Activated T-cell treated with anti-CD3 and anti-CD28 coated beads, Interleukin-2, amount 50 U/mL, for 1 hour (primary cell): ENCODE measurements around the gene UCK2.
A peak's percentile ranks its signal among the peaks of the same experiment; 100 is the strongest.

Experiments used
- DNase-seq: peaks from one replicate; pipeline ENCODE4 v3.0.0-alpha.2; 2020

The UCK2 gene

DNA sequence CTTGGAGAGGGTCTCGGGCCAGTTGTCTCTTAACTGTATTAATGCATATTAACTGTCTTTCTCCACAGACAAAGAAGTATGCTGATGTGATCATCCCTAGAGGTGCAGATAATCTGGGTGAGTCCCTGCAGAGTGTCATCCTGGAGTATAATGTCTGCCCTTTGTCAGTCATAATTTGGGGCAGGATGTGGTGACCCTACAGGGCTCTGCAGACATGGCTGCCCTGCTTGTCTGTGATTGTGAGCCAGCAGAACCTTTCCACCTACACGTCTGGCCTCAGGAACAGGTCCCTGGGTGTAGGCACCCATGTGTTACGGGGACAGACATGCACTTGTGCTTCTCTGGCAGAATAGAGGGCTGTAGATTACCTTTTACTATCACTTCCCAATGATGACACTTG is 78.4 kb downstream of the UCK2 start:
- DNase-seq = no peak

DNA sequence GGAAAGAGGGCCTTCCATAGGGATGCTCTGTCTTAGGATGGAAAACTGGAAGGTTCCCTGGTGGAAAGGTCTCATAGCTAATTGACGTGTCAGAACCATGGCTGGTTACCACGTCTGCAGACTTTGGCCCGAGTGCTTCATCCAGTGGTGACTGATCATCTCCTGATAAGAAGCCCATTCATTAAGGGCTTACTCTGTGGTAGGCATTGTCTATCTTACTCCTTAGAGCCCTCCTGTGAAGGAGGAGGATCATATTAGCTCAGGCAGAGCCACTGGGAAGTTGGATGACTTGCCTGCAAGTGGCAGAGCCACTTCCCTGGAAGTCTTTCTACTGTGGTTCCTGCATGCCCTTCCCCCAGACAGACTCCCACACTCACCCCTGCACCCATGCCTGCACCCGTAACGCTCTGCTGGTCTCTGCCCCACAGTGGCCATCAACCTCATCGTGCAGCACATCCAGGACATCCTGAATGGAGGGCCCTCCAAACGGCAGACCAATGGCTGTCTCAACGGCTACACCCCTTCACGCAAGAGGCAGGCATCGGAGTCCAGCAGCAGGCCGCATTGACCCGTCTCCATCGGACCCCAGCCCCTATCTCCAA is 79.9 kb downstream of the UCK2 start:
- no peak for DNase-seq

DNA sequence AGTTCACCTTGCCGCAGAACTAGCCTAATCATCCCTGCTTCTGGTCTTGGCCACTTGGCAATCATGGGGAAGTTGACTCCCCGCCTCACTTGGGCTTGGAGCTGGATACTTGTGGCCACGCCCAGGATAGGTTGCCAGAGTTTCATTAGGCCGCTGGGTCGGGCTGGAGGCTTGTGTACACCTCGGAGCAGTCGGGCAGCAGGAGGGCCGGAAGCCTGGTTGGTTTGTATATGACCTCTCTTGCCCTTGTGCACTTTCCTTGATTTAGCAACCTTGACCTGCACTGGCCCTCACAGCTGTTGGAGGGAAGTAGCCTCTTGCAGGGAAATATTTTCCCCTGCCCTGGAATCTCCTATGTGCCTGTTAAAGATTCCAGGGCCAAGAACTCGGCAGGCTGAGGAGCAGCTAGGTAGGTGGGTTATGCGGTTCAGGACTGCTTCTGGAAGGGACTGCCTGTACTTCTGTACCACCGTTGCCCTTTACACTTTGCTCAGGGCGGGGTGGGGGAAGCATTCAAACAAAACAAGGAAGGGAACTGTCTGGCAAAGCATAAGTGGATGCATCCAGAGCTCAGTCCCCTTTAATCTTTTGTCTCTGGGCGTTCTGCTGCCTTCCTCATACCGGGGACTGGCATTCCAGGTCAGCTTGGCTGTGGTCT is 83.5 kb downstream of the UCK2 start:
- no peak for DNase-seq

DNA sequence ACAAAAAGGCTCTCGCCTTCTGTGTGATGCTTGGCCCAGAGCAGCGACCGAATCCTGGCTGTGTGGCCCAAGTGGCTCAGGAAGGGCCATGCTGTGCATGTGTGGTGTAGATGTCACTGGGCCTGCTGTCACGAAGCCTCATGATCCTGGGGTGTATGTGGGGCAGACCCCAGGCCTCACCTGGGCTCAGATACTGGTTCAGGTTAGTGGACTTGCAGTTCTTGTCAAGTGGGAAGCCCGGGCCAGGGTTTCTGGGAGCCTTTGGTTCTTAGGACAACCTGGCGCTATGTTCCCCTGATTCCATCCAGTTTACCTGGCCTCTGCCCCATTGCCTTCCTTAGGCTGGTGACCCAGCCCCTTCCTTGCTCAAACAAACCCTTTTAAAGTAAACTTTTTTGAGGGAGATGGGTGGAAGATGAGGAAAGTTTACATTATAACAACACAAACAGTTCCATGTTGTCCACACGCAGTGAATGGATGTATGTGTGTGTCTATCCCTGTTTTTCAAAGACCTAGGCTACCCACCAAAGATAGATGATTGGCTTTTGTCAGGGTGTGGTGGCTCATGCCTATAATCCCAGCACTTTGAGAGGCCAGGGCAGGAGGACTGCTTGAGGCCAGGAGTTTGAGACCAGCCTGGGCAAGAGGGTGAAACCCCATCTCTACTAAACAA is 84.3 kb downstream of the UCK2 start:
- no peak for DNase-seq

DNA sequence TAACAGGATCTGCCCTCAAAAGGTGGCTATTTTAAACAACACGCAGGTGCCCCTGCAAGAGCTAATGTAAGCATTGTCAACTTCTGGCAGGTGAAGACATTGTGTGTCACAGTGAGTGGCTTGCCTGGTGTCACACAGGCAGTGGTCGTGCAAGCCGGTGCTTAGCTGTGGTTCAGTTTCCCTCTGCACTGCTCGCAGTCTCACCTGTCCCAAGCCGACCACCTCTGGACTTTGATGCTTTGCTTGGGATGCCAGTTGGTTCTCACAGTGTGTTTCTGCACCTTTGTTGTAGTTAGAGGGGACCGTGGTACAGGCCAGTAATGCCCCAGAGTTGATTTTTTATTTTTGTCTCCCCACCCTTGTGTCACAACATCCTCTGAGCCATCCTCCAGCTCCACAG is 85.2 kb downstream of the UCK2 start:
- DNase-seq = no peak

DNA sequence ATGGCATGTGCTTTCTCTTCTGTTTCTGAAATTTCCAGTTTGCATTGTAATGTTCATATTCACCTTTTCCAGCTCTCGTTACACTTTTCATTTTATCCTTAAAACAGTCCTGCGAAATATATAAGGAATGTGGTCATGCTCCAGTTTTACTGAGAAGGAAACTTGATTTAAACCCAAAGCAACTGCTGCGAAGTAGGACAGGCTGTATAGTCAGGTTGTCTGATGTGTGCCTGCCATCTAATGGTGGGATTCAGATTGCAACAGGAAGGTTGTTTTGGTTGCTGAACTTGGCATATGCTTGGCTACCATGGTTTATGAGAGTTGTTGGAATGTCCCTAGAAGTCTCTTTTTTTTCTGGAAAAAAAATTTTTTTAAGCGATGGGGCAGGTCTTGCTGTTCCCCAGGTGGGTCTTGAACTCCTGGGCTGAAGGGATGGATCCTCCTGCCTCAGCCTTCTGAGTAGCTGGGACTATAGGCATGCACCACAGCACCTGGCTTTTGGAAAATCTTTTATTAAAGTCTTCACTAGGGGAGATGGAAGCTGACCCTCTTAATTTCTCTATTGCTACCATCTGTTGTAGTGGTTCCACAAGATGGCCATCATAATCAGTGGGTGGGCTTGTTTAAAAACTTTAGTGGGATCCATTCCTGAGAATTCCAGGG is 86.9 kb downstream of the UCK2 start:
- DNase-seq = peak; percentile 43

DNA sequence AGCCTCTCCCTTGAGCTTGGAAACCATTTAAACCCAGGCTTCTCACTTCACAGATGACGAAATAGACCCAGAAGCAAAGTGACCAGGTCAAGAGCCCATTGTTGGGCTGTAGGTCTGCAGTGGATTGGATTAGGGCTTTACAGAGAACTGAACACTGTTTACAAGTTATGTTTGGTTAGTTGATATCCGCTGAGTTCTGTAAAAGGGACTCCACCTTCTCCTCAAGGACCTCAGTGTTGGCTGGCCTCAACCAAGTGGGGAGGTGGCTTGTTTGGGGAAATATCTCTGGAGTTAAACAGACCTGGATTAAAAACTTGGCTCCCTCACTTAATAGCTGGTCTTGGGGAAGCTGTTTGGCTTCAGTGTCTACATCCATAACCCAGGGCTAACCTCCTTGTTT is 88.1 kb downstream of the UCK2 start:
- no peak for DNase-seq

DNA sequence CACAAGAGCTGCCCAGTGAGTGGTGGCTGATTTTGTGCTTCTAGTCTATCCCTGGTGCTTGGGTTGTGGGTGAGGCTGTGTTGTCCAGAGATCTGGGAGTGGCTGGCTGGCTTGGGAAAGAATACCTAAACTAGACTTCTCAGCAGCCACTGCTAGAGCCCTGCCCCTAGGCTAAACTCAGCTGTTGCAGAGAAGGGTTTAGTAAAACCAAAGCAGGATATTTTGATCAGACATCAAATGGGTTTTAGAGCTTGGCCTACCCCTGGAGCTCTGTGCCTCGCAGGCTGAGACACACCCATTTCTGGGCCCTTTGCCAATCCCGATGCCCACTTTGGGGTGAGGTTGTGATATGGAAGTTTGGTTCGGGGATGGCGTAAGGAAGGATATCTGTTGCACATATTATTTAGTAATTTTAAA is 88.5 kb downstream of the UCK2 start:
- no peak for DNase-seq

DNA sequence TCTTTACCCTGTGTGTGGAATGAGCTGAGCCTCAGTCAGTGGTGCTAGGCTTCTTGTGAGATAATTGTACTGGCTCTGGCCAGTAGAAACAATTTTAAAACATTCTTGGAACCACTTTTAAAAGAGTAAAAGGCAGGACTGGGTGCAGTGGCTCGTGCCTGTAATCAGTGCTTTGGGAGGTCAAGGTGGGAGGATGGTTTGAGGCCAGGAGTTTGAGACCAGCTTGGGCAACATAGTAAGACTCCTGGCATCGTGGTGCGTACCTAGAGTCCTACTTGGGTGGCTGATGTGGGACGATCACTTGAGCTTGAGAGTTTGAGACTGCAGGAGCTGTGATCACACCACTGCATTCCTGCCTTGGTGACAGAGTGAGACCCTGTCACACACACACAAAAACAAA is 89.8 kb downstream of the UCK2 start:
- DNase-seq = no peak

DNA sequence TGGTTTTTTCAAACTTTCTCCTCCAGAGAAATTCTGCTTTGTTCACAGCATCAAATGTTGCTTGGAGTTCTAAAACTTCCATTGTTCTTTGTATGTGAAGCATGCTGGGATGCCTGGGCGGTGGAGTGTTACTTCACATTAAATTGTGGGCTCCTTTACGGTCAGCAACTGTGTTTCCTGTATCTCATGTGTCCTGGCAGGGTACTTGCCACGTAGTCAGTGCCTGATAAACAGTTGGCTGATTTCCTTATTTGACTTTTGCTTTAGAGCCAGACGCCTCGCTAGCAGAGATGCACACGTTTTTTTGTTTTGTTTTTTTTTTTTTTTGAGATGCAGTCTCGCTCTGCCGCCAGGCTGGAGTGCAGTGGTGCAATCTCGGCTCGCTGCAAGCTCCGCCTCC is 96.7 kb downstream of the UCK2 start:
- no peak for DNase-seq

DNA sequence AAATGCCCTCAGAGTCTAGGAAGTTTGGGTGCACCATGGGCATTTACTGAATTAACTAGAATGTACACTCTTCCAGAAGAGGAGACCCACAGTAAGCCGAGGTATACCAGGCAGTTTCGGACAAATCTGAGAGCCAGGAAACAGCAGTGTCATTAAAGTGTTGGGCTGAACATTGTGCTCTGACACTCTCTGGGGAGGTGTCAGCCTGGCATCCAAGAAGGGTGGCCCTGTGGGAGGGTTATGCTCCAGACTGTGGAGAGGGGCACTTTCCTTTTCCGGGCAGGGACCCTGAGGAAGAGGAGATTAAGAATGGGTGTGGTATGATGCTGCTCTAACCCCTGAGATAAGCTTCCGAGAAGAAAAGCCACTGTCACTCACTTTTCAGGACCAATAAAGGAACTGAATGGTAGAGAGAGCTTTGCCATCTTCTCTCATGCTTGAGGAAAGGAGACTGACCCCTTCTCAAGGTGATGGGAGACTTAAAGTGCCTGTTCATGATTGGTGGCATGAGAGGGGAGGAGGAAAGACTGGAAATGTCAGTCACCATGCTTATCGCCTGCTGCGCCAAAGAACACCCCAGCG is 98.2 kb downstream of the UCK2 start:
- DNase-seq = no peak

DNA sequence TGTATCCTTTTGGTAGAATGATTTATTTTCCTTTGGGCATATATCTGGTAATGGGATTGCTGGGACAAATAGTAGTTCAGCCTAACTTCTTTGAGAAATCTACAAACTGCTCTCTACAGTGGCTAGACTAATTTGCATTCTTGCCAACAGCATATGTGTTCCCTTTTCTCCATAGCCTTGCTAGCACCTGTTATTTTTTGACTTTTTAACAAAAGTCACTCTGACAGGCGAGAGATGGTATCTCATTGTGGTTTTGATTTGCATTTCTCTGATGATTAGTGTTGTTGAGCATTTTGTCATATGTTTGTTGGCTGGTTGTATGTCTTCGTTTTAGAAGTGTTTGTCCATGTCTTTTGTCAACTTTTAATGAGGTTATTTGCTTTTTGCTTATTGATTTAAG is 99.8 kb downstream of the UCK2 start:
- DNase-seq = no peak

DNA sequence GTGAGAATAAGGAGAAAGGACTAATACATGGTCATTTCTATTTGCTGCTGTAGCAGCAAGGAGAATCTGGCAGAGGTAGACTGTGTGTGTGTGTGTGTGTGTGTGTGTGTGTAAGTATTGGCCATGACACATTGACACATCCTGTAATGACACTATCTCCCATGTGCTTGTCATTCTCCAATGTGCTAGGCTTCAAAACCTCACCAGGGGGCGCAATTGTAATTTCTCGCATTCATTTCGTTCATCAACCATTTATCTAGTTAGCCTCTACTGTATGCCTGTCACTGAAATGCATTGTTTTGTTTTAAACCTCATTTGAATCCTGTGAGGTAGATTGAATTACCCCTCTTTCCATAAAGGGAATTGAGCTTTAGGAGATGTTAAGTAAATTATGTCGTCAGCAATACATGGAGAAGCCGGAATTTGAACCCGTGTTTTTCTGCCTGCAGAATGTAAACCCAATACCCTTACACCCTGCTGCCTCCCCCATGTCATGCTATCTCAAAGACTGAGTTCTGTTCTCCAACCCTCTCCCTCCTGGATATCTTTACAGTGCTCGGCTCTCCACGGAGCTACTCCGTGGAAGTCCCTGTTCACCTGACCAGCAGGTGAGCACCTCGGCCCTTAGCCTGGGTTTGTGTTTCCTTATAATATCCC is 100.8 kb downstream of the UCK2 start:
- no peak for DNase-seq

DNA sequence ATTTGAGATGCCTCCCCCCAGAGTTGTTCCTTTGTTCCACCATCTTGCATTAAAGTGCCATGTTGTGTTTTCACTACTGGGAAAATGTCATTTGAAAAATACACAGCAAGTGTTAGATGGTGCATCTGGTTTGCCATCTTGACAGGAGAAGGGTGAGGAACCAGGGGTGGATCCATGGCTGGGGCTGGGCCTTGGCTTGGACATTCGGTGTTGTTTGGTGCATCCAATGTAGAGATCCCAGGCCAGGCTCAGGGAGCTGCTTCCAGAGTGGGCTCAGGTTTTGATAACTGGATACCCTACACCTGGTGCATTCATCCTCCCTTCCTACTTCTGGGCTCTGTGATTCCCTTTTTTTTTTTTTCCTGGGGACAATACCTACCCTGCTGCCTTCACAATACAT is 103.5 kb downstream of the UCK2 start:
- no peak for DNase-seq

DNA sequence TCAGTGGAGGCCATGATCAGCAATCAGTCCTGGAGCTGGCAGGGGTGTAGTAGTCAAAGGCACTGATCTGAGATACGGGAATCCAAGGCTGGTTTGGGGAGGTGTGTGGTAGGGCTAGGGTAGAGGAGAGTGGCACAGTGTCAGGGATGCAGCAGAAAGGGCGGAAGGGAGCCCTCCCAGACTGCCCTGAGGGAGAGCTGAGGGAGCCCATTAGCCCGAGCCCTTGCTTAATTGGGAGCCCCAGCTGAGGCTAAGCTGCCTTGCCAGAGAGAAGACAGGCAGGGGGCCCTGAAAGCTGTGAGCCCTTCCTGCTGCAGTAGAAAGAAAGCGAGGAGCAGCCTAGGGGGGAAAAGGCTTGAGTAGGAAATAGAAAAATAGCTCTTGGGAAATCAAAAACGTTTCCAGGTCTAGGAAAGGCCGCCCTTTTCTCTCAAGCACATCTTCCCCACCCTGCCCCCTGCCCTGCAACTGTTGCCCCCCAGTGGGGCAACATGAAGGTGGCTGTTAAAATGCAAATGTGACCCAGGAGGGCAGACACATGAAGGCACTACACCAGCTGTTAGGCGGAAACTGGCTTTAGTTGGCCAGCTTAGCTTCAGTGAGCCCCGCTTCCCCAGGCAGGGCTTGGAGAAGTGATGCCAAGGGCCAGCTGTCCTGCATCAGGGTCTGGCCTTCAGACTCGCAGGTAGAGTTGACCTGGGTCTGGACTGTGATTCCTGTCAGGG is 106.2 kb downstream of the UCK2 start:
- no peak for DNase-seq

DNA sequence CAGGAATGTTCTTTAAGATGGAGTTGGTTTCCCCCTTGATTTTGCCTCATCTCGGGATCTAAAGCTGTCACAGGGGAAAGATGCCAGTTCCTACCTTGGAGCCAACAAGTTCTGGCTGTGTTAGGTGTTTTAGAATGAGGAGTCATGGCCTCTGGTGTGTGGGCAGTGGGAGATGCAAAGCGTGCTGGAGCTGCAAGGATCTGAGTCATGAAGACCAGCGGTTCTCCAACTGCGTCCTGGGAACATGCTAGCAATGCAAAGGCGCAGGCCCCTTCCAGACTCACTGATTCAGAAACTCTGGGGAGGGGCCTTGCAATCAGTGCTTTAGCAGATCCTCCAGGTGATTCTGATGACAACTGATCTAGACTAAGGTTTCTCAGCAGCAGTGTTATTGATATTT is 109.1 kb downstream of the UCK2 start:
- no peak for DNase-seq

DNA sequence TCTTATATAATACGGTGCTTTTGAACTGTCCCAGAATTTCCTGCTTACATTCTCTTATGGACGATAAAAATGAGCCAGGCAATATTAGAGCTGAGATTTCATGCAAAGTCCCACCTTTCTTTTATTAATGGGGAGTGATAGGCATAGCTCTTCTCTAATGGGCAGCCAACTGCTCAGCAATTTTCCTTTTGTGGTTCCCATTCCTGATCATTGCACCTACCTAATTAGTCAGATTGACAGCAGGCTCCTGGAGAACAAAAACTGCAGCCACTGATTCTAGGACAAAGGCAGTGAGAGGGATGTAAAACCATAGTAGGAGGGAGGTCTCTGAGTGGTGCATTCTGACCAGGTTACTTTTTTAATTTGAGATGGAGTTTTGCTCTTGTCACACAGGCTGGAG is 110.4 kb downstream of the UCK2 start:
- no peak for DNase-seq

DNA sequence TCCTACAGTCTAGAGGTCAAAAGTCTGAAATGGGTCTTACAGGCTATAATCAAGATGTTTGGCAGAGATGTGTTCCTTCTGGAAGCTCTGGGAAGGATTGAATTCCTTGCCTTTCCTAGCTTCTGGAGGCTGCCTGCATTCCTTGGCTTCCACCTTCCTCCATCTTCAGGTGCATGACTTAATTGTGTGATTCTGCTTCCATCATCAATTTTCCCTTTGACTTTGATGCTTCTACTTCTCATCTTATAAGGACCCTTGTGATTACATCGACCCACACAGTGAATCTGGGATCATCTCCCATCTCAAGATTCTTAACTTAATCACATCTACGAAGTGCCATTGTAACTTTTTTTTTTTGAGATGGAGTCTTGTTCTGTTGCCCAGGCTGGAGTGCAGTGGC is 111.4 kb downstream of the UCK2 start:
- no peak for DNase-seq

DNA sequence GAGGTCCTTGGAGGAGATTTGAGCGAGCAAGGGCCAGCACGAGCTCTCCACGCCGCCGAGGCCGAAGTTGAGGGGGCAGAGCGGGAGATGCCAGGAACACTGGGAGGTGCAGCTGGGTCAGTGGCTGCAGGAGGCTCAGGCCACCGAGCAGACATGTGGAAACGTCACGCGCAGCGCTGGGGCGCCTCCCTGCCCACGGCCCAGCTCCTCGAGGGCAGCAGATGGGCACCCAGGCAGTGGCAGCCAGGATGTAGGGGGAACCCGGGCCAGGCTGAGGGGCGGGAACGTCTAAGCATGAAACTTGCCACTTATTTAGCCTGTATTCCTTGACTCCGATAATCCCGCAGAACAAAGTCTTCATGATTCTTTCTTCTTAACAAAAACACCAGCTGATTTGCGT is 114.1 kb downstream of the UCK2 start:
- DNase-seq = no peak

DNA sequence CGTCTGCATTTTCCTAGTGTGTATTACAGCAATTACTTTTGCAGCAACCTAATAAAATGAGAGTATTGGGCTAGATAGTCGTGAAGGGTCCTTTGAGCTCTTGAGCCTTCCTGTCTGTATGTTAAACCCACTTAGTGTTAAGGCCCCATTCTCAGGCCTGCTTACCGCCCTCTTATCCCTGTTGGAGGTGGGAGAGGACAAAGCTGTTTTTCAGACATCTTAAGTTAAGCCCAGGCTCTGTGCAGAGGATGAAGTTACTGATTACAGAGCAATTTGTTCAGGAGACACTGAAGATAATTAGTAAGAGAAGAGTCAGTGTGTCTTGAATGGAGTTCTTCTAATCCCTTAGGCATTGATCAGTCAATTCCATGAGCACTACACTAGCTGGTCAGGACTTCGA is 114.6 kb downstream of the UCK2 start:
- DNase-seq = no peak

DNA sequence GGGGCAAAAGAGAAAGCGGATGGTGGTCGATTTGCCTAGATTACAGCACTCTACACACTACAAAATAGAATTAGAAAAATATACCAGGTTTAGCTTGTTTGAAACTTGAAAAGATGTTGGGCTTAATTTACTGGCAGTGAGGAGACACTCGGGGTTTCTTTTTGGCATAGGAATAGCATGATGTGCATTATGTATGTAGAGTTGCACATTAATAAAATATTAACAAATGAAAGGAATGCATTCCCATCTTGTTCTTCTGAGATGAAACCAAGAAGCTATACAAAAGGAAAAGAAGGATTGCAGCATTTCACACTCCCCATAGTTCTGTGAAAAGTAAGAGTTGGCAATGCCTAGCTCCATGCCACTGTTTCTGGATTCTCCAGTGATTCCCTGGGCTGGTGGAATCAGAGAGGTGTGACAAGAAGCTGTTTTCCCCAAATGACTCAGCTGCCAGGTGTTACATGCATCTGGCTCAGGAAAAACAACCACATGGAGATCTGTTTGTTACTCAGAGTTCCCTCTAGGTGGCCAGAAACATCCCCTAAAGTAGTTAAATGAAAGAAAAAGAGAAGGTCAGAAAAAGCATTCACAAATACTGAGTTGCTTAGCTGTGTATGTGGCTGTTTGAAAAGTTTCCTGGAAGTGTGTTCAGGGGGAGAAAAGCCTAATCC is 115.6 kb downstream of the UCK2 start:
- no peak for DNase-seq

DNA sequence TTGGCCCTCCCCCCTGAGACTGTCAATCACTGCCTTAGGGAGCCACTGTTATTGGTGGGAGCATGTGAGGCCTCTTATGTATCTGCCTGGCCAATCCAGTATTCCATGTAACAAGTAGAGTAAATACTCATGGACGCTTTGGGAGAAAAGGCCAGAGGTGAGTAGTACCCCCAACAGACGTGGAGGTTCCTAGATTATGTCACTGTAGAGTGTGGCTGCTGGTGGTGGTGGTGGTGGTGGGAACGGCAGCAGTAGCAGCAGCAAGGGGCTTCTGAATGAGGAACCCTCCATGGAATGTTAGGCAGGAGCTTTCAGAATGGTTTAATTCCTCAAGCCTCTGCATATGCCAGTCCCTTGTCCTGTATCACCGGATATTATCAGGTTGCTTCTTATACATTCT is 118.5 kb downstream of the UCK2 start:
- no peak for DNase-seq
